ENCODE data around the gene ICOSLG.
A peak's percentile ranks its signal among the peaks of the same experiment; 100 is the strongest.

The ICOSLG gene

GRCh38 chr21:44175189-44175588, 65.6 kb downstream of the ICOSLG start:
- DNase-seq, result peak in 2 of 4 experiments; percentile 10 to 14

Measured in suppressor macrophage (primary cell).